ENCODE data around the gene VGF. TPM values are rescaled to one million over a fixed set of nuclear protein-coding genes. Genes with fewer than 3 reads are reported as not detected.

VGF gene
- total and polyA plus RNA-seq, 3 donors from 2014 or later, result 0.87 to 2.3 (median 1.2) TPM

- 51 to 56% methylated on average over 10 of the region's 10 CpGs for WGBS, 2 donors
- no peak for DNase-seq
Measured at GRCh38 chr7:101119876-101120275, 45.5 kb downstream of the VGF start.

DNA sequence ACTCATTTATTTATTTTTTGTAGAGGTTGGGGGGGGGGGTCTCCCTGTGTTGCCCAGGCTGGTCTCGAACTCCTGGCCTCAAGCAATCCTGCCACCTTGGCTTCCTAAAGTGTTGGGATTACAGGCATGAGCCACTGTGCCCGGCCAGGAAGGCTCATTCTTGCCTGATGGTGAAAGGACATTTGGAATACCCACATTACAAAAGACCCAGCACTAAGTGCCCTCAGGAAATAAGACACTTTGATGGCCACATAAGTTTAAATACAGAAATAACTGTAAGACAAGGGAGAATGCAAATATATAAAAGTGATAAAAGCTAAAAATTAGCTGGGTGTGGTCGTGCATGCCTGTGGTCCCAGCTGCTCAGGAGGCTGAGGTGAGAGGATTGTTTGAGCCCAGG, 46.5 kb downstream of the VGF start:
- Histone ChIP-seq H3K27ac (peak overlapping the region in 1 of 2 donors; percentile 92), H3K36me3 (ENCODE audit: low read depth, missing control alignments) (no peaks in the 10 kb centered on the region), H3K27me3 (no peaks in the 10 kb centered on the region), H3K9me3 (no peaks in the 10 kb centered on the region), H3K4me3 (no peak overlapping the region), H3K4me1 (peaks cover 41% of the 10 kb centered on the region)
- intact Hi-C loops (cut with DNase I; ENCODE audit: low total_unique reads), result no loop called here
- no peak for TF ChIP-seq CTCF (IDR thresholded peaks at IDR 0.05)
- TF ChIP-seq POLR2A (IDR thresholded peaks at IDR 0.05), result no peak
- WGBS, 2 donors, result 90 to 94% methylated on average over 3 of the region's 3 CpGs
- DNase-seq, result no peak

More at GRCh38 chr7:101119876-101120275, 45.5 kb downstream of the VGF start:
- Histone ChIP-seq H3K4me1 (peaks cover 47% of the 10 kb centered on the region), H3K36me3 (ENCODE audit: low read depth, missing control alignments) (no peaks in the 10 kb centered on the region), H3K4me3 (no peak overlapping the region), H3K27ac (peak overlapping the region in 1 of 2 donors; percentile 68), H3K27me3 (no peaks in the 10 kb centered on the region), H3K9me3 (no peaks in the 10 kb centered on the region)
- intact Hi-C loops (cut with DNase I; ENCODE audit: low total_unique reads), result no loop called here
- TF ChIP-seq CTCF (IDR thresholded peaks at IDR 0.05), result no peak
- TF ChIP-seq POLR2A (IDR thresholded peaks at IDR 0.05), result no peak

DNA sequence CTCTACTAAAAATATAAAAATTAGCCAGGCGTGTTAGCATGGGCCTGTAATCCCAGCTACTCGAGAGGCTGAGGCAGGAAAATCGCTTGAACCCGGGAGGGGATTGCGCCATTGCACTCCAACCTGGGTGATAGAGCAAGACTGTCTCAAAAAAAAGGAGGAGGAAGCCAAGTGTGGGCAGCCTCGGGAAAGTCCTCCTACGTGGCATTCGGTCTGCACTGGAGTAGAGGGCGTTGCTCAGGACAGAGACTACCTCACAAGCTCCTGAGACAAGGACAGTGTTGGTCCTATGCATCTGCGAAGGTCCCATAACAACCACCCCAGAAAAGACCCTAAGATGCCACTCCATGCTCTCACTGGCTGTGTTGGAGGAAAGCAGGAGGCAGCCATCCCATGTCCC, 48.5 kb downstream of the VGF start:
- H3K4me1 ChIP-seq, result peaks cover 38% of the 10 kb centered on the region
- 62 to 75% methylated on average over 10 of the region's 10 CpGs for WGBS, 2 donors
- H3K4me3 ChIP-seq, result no peak overlapping the region
- no peaks in the 10 kb centered on the region for H3K9me3 ChIP-seq
- no peaks in the 10 kb centered on the region for H3K36me3 ChIP-seq (ENCODE audit: low read depth, missing control alignments)
- no peak for DNase-seq
- intact Hi-C loops (cut with DNase I; ENCODE audit: low total_unique reads), result no loop called here
- peak overlapping the region; percentile 55 to 92 for H3K27ac ChIP-seq
- TF ChIP-seq CTCF (IDR thresholded peaks at IDR 0.05) (no peak), POLR2A (IDR thresholded peaks at IDR 0.05) (no peak)
- no peaks in the 10 kb centered on the region for H3K27me3 ChIP-seq

- intact Hi-C loops (cut with DNase I; ENCODE audit: low total_unique reads), result no loop called here
- H3K4me1 ChIP-seq, result peaks cover 30% of the 10 kb centered on the region
- H3K27ac ChIP-seq, result peak overlapping the region; percentile 36 to 92
- no peaks in the 10 kb centered on the region for H3K27me3 ChIP-seq
- H3K4me3 ChIP-seq, result no peak overlapping the region
- no peaks in the 10 kb centered on the region for H3K9me3 ChIP-seq
- H3K36me3 ChIP-seq (ENCODE audit: low read depth, missing control alignments), result no peaks in the 10 kb centered on the region
- DNase-seq, result no peak
- 93% methylated on average over 3 of the region's 3 CpGs for WGBS, 2 donors
- no peak for TF ChIP-seq CTCF (IDR thresholded peaks at IDR 0.05)
- no peak for TF ChIP-seq POLR2A (IDR thresholded peaks at IDR 0.05)
Measured at GRCh38 chr7:101115215-101115614, 50.2 kb downstream of the VGF start.

DNA sequence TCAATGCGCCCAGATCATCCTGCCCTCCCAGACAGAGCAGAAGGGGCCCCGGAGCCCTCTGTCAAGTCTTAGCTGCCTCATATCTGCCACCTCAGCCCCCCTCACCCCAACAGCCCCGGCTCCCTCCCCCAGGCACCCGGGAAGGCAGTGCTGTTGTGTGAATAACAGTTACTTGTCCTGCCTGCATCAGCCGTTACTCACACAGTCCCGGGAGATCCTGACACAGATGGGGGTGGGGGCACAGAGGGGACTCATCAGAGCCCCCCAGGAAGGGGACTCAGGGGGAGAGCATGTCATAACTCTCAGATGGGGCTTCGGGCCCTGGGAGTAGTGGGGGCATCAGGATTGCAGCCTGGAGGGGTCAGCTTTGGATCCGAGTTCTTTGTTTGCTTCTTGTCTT, 50.9 kb downstream of the VGF start:
- H3K4me3 ChIP-seq, result no peak overlapping the region
- no peaks in the 10 kb centered on the region for H3K36me3 ChIP-seq (ENCODE audit: low read depth, missing control alignments)
- 50 to 58% methylated on average over 6 to 8 of the region's 8 CpGs for WGBS, 2 donors
- intact Hi-C loops (cut with DNase I; ENCODE audit: low total_unique reads), result no loop called here
- no peaks in the 10 kb centered on the region for H3K9me3 ChIP-seq
- DNase-seq, result no peak
- H3K27me3 ChIP-seq, result no peaks in the 10 kb centered on the region
- peaks cover 25% of the 10 kb centered on the region for H3K4me1 ChIP-seq
- peak overlapping the region; percentile 36 to 92 for H3K27ac ChIP-seq
- TF ChIP-seq POLR2A (IDR thresholded peaks at IDR 0.05) (no peak), CTCF (IDR thresholded peaks at IDR 0.05) (no peak)
